Muscle of leg (tissue), 16 donors: Measurements from ENCODE around the gene OR2T29. TPM values are rescaled to one million over a fixed set of nuclear protein-coding genes. Genes with fewer than 3 reads are reported as not detected.
"Not testable (repeated sequence)": the region's sequence is repeated elsewhere in the genome, so short reads cannot be mapped to it uniquely, and the experiment has no call there.

Experiments used
- DNase-seq: peaks from one replicate; pipeline ENCODE4 v3.0.0; 2013
- H3K27ac ChIP-seq: one replicate; pipeline ENCODE4 v1.5.1; 2013; ENCODE audit warnings: mild to moderate bottlenecking, low read length, control low read depth
- H3K27me3 ChIP-seq: one replicate; pipeline ENCODE4 v1.6.1; 2013; ENCODE audit warnings: low read length; ENCODE audit not compliant: control insufficient read depth, insufficient read depth
- H3K36me3 ChIP-seq: one replicate; pipeline ENCODE4 v1.6.1; 2013; ENCODE audit warnings: low read length; ENCODE audit not compliant: control insufficient read depth, insufficient read depth
- H3K4me1 ChIP-seq: one replicate; pipeline ENCODE4 v1.6.1; 2013; ENCODE audit warnings: low read length; ENCODE audit not compliant: control insufficient read depth, insufficient read depth
- H3K4me3 ChIP-seq: one replicate; pipeline ENCODE4 v1.5.1; 2013; ENCODE audit warnings: low read length, control low read depth
- H3K9me3 ChIP-seq: replicated peaks from 2 replicates; pipeline ENCODE4 v1.6.1; 2013; ENCODE audit warnings: low read depth, low read length; ENCODE audit not compliant: control insufficient read depth
- whole genome bisulfite sequencing: methylation state at CpG from one replicate; pipeline ENCODE4 v1.1.5; 2013; ENCODE audit warnings: missing lambda C conversion rate; ENCODE audit not compliant: insufficient coverage; 5-methylcytosine and 5-hydroxymethylcytosine counted together
- long read RNA-seq, 11 donors: transcript quantifications; one replicate each; lab custom pipeline, GENCODE V29; 2026
- polyA plus RNA-seq, 8 donors: library from polyadenylated mRNA; unstranded; fragments of 120-200 nt; gene quantifications; one replicate each; pipeline versions ENCODE4 v1.2.1 to v1.2.3, GENCODE V29; 2013; ENCODE audit warnings: inconsistent platforms in 1 of 8, low replicate concordance in 1 of 8; ENCODE audit not compliant: insufficient read length in 8 of 8, insufficient read depth in 1 of 8
- total RNA-seq: library from RNA; stranded (reverse); fragments of 120-200 nt; gene quantifications from one replicate; pipeline ENCODE4 v1.2.4, GENCODE V29; 2013

Gene OR2T29
- total RNA-seq (not detected), polyA plus RNA-seq (not detected)
- long read RNA-seq, donor 1 = 0 reads
- long read RNA-seq, donor 2 = 0 reads
- long read RNA-seq, donor 3 = 0 reads
- long read RNA-seq, donor 4 = 0 reads
- long read RNA-seq, donor 5 = 0 reads
- long read RNA-seq, donor 6 = 0 reads
- long read RNA-seq, donor 7 = 0 reads
- long read RNA-seq, donor 8 = 0 reads
- long read RNA-seq, donor 9 = 0 reads
- long read RNA-seq, donor 10 = 0 reads
- long read RNA-seq, donor 11 = 0 reads

- not testable (repeated sequence) for DNase-seq, H3K9me3 ChIP-seq, H3K4me3 ChIP-seq, H3K4me1 ChIP-seq, H3K27ac ChIP-seq, H3K36me3 ChIP-seq, H3K27me3 ChIP-seq
- no CpG with 5 or more reads among the region's 3 CpGs for WGBS
These were observed at the start of gene OR2T29 for GRCh38 chr1:248562672-248563071. Gene OR2T29 (minus strand): TSS chr1:248562772. CDS start chr1:248559491, 3,281 bp downstream.

DNA sequence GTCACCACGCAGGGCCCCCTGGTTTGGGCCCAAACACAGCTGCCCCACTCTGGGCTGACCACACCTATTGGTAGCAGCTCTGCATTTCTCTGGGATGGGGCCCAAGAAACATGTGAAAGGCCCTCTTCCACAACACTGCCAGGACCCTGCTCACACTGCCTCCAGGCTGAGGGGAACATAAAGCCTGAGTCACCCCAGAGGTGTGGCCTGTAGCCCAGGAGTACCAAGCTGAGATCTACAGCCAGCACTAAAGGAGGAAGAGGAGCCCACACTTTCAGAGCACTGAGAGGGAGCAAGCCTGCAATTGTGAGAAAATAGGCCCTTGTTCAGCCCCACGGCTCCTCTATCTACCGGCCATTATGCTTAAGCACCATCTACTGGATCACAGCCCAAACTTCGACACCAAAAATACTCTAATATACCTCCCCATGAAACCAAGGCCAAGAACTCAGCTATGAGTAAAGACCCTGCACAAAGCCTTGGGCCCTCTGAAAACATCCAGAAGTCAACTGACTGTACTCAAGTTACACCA lies 49.4 kb upstream of the OR2T29 start:
- H3K36me3 ChIP-seq = no peaks in the 10 kb centered on the region
- WGBS = 92% methylated on average over 2 of the region's 4 CpGs
- H3K27me3 ChIP-seq = no peaks in the 10 kb centered on the region
- no peak overlapping the region for H3K27ac ChIP-seq
- DNase-seq = no peak
- no peaks in the 10 kb centered on the region for H3K4me1 ChIP-seq
- H3K4me3 ChIP-seq = no peak overlapping the region
- peaks cover 17% of the 10 kb centered on the region for H3K9me3 ChIP-seq

DNA sequence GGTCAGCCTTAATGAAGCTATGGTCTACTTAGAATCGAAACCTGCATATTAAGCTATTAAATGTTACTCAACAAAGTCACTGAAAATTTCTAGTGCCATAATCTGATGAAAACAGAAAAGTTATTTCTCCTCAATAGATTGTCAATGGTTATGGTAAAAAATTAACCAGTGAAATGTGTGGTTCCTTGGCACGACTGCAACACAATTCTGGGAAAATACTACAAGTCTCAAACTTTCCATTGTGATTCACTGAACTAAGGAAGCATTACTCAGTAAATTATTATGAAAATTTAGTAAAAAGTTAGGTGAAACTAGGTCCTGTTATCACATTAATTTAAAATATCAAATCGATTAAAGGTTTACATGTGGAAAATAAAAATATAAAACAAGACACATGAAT lies 47.7 kb upstream of the OR2T29 start:
- Histone ChIP-seq H3K36me3 (no peaks in the 10 kb centered on the region), H3K9me3 (peaks cover 17% of the 10 kb centered on the region), H3K4me3 (no peak overlapping the region), H3K27me3 (no peaks in the 10 kb centered on the region), H3K4me1 (no peaks in the 10 kb centered on the region), H3K27ac (no peak overlapping the region)
- no peak for DNase-seq
- no CpG with 5 or more reads among the region's 3 CpGs for WGBS

DNA sequence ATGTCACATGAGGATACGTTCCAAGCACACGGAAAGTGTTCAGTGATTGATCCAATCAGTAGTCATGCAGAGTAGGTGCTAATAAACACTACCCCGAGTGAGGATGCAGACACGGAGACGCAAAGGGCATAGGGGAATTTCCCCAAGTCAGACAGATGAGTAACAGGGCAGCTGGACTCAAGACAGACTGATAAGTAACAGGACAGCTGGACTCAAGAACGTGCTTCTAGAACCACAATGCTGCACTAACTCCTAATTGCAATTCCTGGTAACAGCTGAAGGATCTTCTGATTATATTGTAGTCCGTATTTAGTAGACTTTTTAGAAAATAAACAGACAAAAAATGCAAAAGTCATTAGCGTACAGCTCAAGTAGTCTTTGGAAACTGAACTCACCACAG lies 36.8 kb upstream of the OR2T29 start:
- H3K36me3 ChIP-seq = no peaks in the 10 kb centered on the region
- H3K4me1 ChIP-seq = no peaks in the 10 kb centered on the region
- peaks cover 30% of the 10 kb centered on the region for H3K9me3 ChIP-seq
- WGBS = 79% methylated on average over 6 of the region's 8 CpGs
- no peak overlapping the region for H3K27ac ChIP-seq
- no peak overlapping the region for H3K4me3 ChIP-seq
- no peak for DNase-seq
- H3K27me3 ChIP-seq = no peaks in the 10 kb centered on the region

DNA sequence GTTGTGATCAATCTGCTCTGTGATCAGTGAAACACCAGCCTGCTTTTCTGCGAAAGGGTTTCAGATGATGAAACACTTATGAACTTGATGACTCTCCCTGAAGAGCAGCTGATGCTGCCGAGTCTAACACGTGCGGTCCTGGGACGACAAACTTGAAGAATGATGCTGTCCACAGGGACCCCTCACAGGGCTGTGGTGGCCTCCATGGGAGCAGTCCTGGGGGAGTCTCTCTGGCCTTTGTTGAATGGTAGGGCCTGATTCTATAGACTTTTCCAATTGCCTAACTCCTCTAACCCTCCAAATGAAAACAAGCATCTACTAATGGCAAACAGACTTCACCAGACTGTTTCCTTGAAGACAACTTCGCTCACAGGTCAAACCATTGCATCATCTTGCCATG lies 35.0 kb upstream of the OR2T29 start, which contains the start of gene OR2T10:
OR2T10 (minus strand) TSS at position 112 of the 400 bp plus-strand sequence. CDS start 3,932 bp downstream, outside the sequence.
- Histone ChIP-seq H3K36me3 (no peaks in the 10 kb centered on the region), H3K9me3 (peaks cover 32% of the 10 kb centered on the region), H3K4me3 (no peak within 1 kb of the TSS), H3K27ac (no peak within 1 kb of the TSS), H3K27me3 (no peaks in the 10 kb centered on the region), H3K4me1 (no peaks in the 10 kb centered on the region)
- 87% methylated on average over 5 of the region's 6 CpGs for whole genome bisulfite sequencing
- DNase-seq = no peak

DNA sequence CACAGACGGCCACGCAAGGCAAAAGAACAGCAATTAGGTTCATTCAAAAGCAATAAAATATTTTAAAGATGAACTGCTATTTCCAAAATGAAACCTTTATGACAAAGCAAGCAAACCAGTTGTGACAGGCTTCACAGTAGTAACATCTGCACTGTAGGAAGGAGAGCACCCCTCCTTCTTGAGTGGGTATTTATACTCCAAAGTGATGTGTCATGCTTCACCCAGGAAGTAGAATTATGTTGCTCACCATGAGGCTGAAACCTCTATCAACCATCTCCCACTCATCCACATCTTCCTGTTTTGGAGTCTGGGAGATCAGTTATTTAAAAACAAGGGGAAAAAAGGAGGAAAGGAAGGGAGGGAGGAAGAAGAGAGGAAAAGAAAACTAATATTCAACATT lies 34.0 kb upstream of the OR2T29 start:
- no peaks in the 10 kb centered on the region for H3K4me1 ChIP-seq
- DNase-seq = no peak
- peaks cover 34% of the 10 kb centered on the region for H3K9me3 ChIP-seq
- no peak overlapping the region for H3K27ac ChIP-seq
- H3K36me3 ChIP-seq = no peaks in the 10 kb centered on the region
- H3K4me3 ChIP-seq = no peak overlapping the region
- no peaks in the 10 kb centered on the region for H3K27me3 ChIP-seq
- no CpG with 5 or more reads among the region's 2 CpGs for WGBS

DNA sequence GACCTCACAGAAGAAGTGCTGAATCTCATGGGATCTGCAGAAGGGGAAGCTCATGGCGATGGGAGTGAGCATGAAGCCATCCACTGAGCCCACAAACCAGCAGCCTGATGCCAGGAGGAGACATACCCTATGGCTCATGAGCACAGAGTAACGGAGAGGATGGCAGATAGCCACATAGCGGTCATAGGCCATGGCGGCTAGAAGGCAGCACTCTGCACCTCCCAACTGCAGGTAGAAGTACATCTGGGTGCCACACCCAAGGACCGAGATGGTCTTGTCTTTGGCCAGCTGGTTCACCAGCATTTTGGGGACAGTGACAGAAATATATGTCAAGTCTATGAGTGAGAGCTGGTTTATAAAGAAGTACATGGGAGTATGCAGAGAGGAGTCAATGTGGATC lies 30.7 kb upstream of the OR2T29 start:
- Histone ChIP-seq H3K27me3 (no peaks in the 10 kb centered on the region), H3K4me1 (no peaks in the 10 kb centered on the region), H3K9me3 (peaks cover 22% of the 10 kb centered on the region), H3K36me3 (no peaks in the 10 kb centered on the region), H3K27ac (no peak overlapping the region), H3K4me3 (no peak overlapping the region)
- WGBS = 90% methylated on average over 5 of the region's 5 CpGs
- DNase-seq = no peak

- Histone ChIP-seq H3K4me3 (no peak overlapping the region), H3K36me3 (no peaks in the 10 kb centered on the region), H3K27ac (no peak overlapping the region), H3K9me3 (peaks cover 20% of the 10 kb centered on the region), H3K27me3 (no peaks in the 10 kb centered on the region), H3K4me1 (no peaks in the 10 kb centered on the region)
- no peak for DNase-seq
- no CpG with 5 or more reads among the region's 1 CpG for WGBS
These were observed 30.1 kb upstream of the OR2T29 start for GRCh38 chr1:248592655-248593054.

DNA sequence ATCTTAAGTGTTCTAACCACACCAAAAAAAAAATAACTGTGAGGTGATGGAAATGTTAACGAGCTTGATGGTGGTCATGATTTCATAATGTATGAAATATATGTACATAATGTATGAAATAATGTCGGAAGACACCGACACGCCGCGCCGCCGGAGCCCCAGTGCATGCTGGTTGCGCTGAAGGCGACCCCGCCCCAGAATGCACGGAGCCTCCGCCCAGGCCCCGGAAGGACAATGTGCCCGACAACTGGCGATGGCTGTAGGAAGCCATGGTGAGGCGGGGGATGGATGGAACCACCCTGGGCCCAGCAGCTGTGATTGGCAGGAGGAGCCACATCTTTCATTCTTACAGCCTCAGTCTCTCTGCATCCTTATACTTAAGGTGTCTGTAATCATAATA lies 27.5 kb upstream of the OR2T29 start:
- no peak for DNase-seq
- Histone ChIP-seq H3K36me3 (no peaks in the 10 kb centered on the region), H3K4me3 (no peak overlapping the region), H3K9me3 (peaks cover 14% of the 10 kb centered on the region), H3K27ac (no peak overlapping the region), H3K4me1 (no peaks in the 10 kb centered on the region), H3K27me3 (no peaks in the 10 kb centered on the region)
- WGBS = 92% methylated on average over 11 of the region's 17 CpGs

DNA sequence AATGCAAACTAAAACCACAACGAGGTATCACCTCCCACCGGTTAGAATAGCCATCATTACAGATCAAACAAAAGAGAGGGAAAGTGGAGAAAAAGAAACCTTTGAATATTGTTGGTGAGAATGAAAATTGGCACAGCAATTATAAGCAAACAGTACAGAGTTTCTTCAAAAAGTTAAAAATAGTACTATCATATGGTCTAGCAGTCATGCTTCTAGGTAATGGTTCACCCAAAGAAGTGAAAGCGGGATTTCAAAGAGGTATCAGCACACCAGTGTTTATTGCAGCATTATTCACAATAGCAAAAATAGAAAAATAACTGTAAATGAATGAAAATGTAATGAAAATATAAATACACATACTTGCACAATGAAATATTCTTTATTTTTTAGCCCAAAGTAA lies 26.8 kb upstream of the OR2T29 start:
- no CpG with 5 or more reads among the region's 3 CpGs for WGBS
- no peak for DNase-seq
- Histone ChIP-seq H3K4me3 (no peak overlapping the region), H3K9me3 (peaks cover 14% of the 10 kb centered on the region), H3K4me1 (no peaks in the 10 kb centered on the region), H3K36me3 (no peaks in the 10 kb centered on the region), H3K27ac (no peak overlapping the region), H3K27me3 (no peaks in the 10 kb centered on the region)
